HepG2 (cell line): ENCODE results near the gene TUBB3. TPM values are rescaled to one million over a fixed set of nuclear protein-coding genes. Genes with fewer than 3 reads are reported as not detected.
A peak's percentile ranks its signal among the peaks of the same experiment; 100 is the strongest.

Experiments
- ASH2L ChIP-seq: fragments of 300-600, 200-600 bp; sonication (generic); IDR thresholded peaks from 2 replicates; pipeline ENCODE4 v1.7.0; 2017; ENCODE audit warnings: low read depth, mild to moderate bottlenecking, moderate library complexity, mixed read lengths, low read length; ENCODE audit not compliant: insufficient read length
- ATRX ChIP-seq: sonication (generic); formaldehyde crosslinking; IDR thresholded peaks from 2 replicates; pipeline ENCODE4 v1.4.0; 2020; ENCODE audit warnings: missing genetic modification reagents, borderline replicate concordance
- CAMTA2 ChIP-seq: sonication (generic); formaldehyde crosslinking; IDR thresholded peaks from 2 replicates; pipeline ENCODE4 v1.4.0; 2020; ENCODE audit warnings: mild to moderate bottlenecking, missing genetic modification reagents, borderline replicate concordance
- FIP1L1 ChIP-seq: fragments of 200-400 bp; formaldehyde crosslinking; IDR thresholded peaks from 2 replicates; pipeline ENCODE4 v1.6.1; 2018; ENCODE audit warnings: low read depth, mild to moderate bottlenecking, low read length, moderate library complexity, borderline replicate concordance; ENCODE audit not compliant: insufficient read depth
- KDM5B ChIP-seq: sonication (generic); formaldehyde crosslinking; IDR thresholded peaks from 2 replicates; pipeline ENCODE4 v1.4.0; 2020; ENCODE audit warnings: missing genetic modification reagents, mild to moderate bottlenecking, borderline replicate concordance
- SRSF1 ChIP-seq: fragments of 200-400 bp; formaldehyde crosslinking; optimal IDR thresholded peaks from 2 replicates; pipeline ENCODE3; 2017; ENCODE audit warnings: mild to moderate bottlenecking, low read depth, low read length, moderate library complexity
- ZFY ChIP-seq: sonication (generic); formaldehyde crosslinking; IDR thresholded peaks from 2 replicates; pipeline ENCODE4 v1.4.0; 2020; ENCODE audit warnings: missing genetic modification reagents
- ZKSCAN8 ChIP-seq: IDR thresholded peaks from 2 replicates; pipeline ENCODE4 v1.6.1; 2016; ENCODE audit warnings: borderline replicate concordance, missing genetic modification reagents, missing compliant biosample characterization
- ZNF264 ChIP-seq: sonication (generic); formaldehyde crosslinking; IDR thresholded peaks from 2 replicates; pipeline ENCODE4 v1.4.0; 2020; ENCODE audit warnings: missing genetic modification reagents
- ZNF567 ChIP-seq: sonication (generic); formaldehyde crosslinking; IDR thresholded peaks from 2 replicates; pipeline ENCODE4 v1.8.1; 2023; ENCODE audit warnings: mild to moderate bottlenecking, missing genetic modification reagents, borderline replicate concordance
- ZNF589 ChIP-seq: sonication (generic); formaldehyde crosslinking; conservative IDR thresholded peaks from 2 replicates; pipeline ENCODE4 v1.8.0; 2022; ENCODE audit warnings: mild to moderate bottlenecking, moderate library complexity, missing genetic modification reagents
- ZNF609 ChIP-seq: sonication (generic); formaldehyde crosslinking; IDR thresholded peaks from 2 replicates; pipeline ENCODE4 v1.4.0; 2020; ENCODE audit warnings: mild to moderate bottlenecking, missing genetic modification reagents, borderline replicate concordance
- ZNF740 ChIP-seq: sonication (generic); formaldehyde crosslinking; IDR thresholded peaks from 2 replicates; pipeline ENCODE4 v1.4.0; 2020; ENCODE audit warnings: missing genetic modification reagents
- ZNF780A ChIP-seq: sonication (generic); formaldehyde crosslinking; IDR thresholded peaks from 2 replicates; pipeline ENCODE4 v1.8.0; 2022; ENCODE audit warnings: mild to moderate bottlenecking, missing genetic modification reagents, moderate library complexity
- ZNF883 ChIP-seq: sonication (generic); formaldehyde crosslinking; IDR thresholded peaks from 2 replicates; pipeline ENCODE4 v1.5.1; 2020; ENCODE audit warnings: mild to moderate bottlenecking, missing genetic modification reagents; ENCODE audit errors: not compliant biosample characterization
- polyA plus RNA-seq, 8 experiments: library from polyadenylated mRNA; depleted of rRNA in 3 of 8; stranded (reverse) in 7 of 8; unstranded in 1 of 8; fragments of >200 nt; fragmentation: Illumina TruSeq in 4 of 8; extraction: Trizol in 4 of 8; gene quantifications; 2 replicates each; pipeline versions ENCODE4 v1.2.1 to v1.2.3, GENCODE V29; 2011 to 2016; ENCODE audit warnings: low read depth in 4 of 8, missing spikeins in 1 of 8, mixed read lengths in 1 of 8; ENCODE audit not compliant: insufficient read depth in 1 of 8
- total RNA-seq, 5 experiments: library from RNA; depleted of rRNA; stranded (reverse); fragments of >200 nt; fragmentation: Illumina TruSeq; extraction: Trizol; gene quantifications; 2 replicates each; pipeline ENCODE4 v1.2.3, GENCODE V29; 2016; ENCODE audit warnings: low read depth in 1 of 5
- TF ChIP-seq, protein P1 (sequence below): IDR thresholded peaks from 2 replicates; pipeline ENCODE4 v1.6.1; 2016; ENCODE audit warnings: mild to moderate bottlenecking, missing biosample characterization, missing genetic modification reagents
- TF ChIP-seq, protein P2 (sequence below): sonication (generic); formaldehyde crosslinking; conservative IDR thresholded peaks from 2 replicates; pipeline ENCODE4 v1.4.0; 2020; ENCODE audit warnings: missing genetic modification reagents
- TF ChIP-seq, protein P3 (sequence below): sonication (generic); formaldehyde crosslinking; IDR thresholded peaks from 2 replicates; pipeline ENCODE4 v1.8.0; 2022; ENCODE audit warnings: mild to moderate bottlenecking, missing genetic modification reagents, borderline replicate concordance

TUBB3 gene
- total and polyA plus RNA-seq, 2 of the 13 experiments (the other 11 are each of a cell fraction or from before 2014, with no cell fraction given): 110 to 185 TPM

GRCh38 chr16:89972244-89973234 lies 49.4 kb downstream of the TUBB3 start (continued):
- TF ChIP-seq FIP1L1 (0 out of 2 replicates have a peak, but pooled peaks have one; percentile 17), ZNF609 (CRISPR knock-in tag) (peak; percentile 41; the same call in 1 of the 2 replicates), ATRX (CRISPR knock-in tag) (no peak), ZNF567 (CRISPR knock-in tag) (0 out of 2 replicates have a peak, but pooled peaks have one; percentile 51), KDM5B (CRISPR knock-in tag) (peak; percentile 94), CAMTA2 (CRISPR knock-in tag) (peak; percentile 96), ZNF740 (peak; percentile 92), ZNF780A (CRISPR knock-in tag) (no peak), ZFY (CRISPR knock-in tag) (peak; percentile 97), SRSF1 (no peak), ZKSCAN8 (CRISPR knock-in tag) (0 out of 2 replicates have a peak, but pooled peaks have one; percentile 20), ZNF264 (CRISPR knock-in tag) (0 out of 2 replicates have a peak, but pooled peaks have one; percentile 37), ASH2L (peak; percentile 95), ZNF883 (peak; percentile 96), ZNF589 (no peak)
- TF ChIP-seq, protein P1, sequence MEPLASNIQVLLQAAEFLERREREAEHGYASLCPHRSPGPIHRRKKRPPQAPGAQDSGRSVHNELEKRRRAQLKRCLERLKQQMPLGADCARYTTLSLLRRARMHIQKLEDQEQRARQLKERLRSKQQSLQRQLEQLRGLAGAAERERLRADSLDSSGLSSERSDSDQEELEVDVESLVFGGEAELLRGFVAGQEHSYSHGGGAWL (CRISPR knock-in tag): peak; percentile 90; the same call in 1 of the 2 replicates
- TF ChIP-seq, protein P2, sequence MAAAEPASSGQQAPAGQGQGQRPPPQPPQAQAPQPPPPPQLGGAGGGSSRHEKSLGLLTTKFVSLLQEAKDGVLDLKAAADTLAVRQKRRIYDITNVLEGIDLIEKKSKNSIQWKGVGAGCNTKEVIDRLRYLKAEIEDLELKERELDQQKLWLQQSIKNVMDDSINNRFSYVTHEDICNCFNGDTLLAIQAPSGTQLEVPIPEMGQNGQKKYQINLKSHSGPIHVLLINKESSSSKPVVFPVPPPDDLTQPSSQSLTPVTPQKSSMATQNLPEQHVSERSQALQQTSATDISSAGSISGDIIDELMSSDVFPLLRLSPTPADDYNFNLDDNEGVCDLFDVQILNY (CRISPR knock-in tag): peak; percentile 89
- TF ChIP-seq, protein P3, sequence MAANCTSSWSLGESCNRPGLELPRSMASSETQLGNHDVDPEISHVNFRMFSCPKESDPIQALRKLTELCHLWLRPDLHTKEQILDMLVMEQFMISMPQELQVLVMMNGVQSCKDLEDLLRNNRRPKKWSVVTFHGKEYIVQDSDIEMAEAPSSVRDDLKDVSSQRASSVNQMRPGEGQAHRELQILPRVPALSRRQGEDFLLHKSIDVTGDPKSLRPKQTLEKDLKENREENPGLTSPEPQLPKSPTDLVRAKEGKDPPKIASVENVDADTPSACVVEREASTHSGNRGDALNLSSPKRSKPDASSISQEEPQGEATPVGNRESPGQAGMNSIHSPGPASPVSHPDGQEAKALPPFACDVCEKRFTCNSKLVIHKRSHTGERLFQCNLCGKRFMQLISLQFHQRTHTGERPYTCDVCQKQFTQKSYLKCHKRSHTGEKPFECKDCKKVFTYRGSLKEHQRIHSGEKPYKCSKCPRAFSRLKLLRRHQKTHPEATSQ (CRISPR knock-in tag): peak; percentile 65; the same call in 1 of the 2 replicates
